CD1c-positive myeloid dendritic cell (primary cell): ENCODE data around the gene GPR183.
"Not testable (repeated sequence)": the region's sequence is repeated elsewhere in the genome, so short reads cannot be mapped to it uniquely, and the experiment has no call there.

ENCODE experiments used
- DNase-seq: peaks from one replicate; pipeline ENCODE4 v3.0.0-alpha.2; 2016; ENCODE audit errors: extremely low spot score

Gene GPR183

GRCh38 chr13:99269627-99270241 lies 37.5 kb downstream of the GPR183 start:
- DNase-seq: peak; percentile 82

- DNase-seq: no peak
Observed at GRCh38 chr13:99268822-99269221, 38.4 kb downstream of the GPR183 start.

GRCh38 chr13:99267927-99268326 lies 39.3 kb downstream of the GPR183 start:
- no peak for DNase-seq

GRCh38 chr13:99266827-99267226 lies 40.4 kb downstream of the GPR183 start:
- DNase-seq: no peak

DNA sequence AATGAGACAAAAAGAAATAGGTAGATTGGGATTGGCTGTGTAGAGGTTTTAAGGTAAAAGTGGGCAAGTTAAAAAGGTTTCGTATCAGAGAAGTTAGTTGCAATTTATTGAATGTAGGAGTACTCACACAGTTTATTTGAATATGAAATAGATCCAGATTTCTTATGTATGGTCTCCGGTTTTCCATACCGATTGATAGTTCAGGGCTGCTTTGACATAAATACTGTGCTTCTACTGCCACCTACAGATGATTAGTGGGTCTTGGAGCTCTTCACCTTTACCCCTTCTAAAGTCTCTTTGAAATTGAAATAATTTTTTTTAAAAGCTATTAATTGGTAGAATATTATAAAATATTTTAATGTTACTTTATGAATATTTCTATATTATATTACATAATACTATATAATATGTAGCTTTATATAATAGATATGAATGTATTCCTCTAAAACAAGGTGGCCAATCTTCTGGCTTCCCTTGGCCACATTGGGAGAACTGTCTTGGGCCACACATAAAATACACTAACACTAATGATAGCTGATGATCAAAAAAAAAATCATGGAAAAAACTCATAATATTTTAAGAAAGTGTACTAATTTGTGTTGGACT lies 41.3 kb downstream of the GPR183 start:
- peak; percentile 67 for DNase-seq

DNA sequence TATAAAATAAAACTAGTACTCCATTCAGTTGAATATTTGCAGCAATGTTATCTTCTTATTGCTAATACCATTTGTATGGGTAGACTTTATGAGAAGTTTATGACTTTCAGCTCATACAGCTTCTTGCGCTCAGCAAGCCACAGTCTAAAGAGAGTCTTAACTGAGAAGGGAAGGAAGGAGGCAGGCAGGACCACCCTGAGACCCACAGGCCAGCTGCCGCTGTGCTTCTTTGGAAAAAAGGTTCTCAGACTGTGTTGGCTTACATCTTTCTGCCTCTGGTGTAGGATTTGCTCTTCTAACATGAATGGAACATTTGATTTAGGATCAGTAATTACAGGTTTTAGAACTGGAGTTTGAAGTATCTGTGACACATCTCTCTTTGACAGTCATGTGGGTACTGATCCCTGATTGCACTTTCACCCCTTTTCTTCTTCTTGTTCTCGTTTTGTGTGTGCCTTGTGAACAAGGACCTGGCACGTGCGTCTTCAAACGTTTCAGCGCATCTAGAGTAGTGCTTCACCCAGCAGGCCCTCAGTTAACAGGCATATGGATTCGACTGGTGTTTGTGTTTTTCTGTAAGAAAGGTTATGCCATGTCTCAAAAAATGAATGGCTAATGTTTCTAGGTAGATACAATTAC lies 41.9 kb downstream of the GPR183 start:
- DNase-seq: no peak

DNA sequence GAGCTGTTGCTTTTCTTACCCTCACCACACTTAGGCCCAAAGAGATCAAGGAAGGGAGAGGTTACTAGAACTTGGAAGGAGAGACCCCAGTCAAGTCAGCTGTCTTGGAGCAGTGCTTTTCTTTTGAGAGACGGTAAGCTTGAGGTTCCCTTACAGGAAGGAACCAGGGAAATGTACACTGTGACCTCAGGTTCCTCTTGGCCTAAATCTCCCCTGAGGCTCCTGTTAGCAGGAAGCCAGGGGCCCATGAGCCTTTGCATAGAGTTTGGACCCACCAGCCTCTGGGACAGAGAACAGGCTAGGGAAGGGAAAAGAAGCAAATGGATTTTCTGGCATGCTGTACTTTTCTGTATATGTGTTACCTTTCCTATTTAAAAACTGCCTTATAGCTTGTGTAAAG lies 43.1 kb downstream of the GPR183 start:
- DNase-seq: no peak

GRCh38 chr13:99263126-99263785 lies 43.9 kb downstream of the GPR183 start:
- no peak for DNase-seq

DNA sequence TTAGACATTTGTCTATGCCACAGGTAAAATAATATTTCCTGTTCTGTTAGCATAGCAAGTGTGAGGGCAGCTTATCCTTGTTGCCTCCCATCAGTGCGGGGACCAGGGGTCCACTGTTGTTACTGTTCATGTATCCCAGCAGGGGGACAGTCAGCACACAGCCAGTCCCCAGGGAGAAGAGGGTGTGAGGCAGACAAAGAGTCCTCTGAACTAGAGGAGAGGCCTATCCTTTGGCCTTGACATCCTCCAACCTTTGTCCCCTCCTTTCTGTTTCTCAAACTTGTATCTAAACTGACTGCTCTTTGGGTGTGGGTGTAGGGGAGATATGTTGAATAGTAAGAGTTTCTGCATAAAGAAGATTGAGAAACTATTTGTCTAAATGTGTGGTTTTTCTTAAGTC lies 46.1 kb downstream of the GPR183 start:
- no peak for DNase-seq

DNA sequence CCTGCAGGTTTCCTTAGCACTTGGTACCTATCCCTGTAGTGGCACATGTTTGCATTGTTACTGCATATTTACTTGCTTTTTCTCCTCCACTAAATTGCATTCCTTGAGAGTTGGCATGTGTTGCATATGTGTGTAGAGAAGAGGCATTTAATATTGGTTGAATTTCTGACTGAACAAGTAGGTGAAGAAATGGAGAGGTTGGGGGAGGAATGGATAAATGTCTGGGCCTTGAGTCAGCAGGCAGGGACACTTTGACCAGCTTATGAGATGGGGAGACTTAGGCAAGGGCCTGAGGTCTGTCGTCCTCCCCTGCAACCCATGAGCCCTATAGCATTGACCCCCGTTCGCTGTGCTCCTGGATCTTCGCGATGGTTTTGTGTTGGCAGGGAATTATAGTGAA lies 47.0 kb downstream of the GPR183 start:
- DNase-seq: no peak

DNA sequence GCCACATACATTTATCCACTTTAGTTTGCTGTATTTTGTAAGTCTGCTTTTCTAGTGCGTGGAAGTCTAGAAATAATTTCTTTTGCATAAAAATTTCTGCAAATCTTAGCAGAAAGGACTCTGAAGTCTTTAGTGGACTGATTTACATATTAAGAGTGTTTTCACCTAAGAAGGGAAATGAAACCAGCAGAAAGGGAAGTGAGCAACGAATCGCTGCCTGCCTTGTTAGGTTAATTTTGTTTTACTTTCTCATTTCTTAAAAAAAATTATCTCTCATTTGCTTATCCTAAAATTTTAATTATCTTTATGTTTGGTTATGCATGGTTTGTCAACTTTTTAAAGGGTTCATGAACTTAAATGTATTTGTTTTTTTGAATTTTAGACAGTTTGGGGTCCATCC lies 48.3 kb downstream of the GPR183 start:
- DNase-seq: peak; percentile 80

DNA sequence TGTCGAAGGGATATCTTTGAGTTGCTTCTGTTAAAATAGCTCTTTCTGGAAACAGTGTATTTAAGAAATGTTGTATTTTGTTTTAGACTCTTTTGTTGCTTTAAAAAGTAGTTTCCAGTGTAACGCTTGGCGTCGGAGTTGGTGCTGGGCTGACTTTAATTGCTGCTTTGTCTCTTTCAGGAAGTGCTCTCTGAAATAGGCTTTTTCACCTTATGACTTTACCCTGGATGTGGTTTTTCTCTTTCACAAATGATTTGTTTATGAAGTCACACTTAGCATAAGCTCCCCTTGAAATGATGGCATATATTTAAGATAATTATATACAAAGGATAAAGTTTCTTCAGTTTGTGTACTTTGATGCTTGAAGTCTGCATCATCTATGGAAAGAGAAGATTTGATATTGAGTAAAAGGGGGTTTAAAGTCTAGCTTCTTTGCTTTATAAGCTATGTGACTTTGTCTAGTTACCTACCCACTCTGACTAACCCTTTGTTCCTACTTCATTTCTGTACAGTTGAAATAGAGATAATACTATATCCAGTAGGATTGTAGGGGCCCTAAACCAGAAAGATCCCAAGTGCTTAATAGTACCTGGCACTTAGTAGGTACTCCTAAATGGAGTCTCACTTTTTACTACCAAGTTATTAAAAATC lies 48.9 kb downstream of the GPR183 start, which contains the start of gene GPR18:
GPR18 (minus strand) TSS at position 170 of the 651 bp plus-strand sequence. CDS start 2,507 bp downstream, outside the sequence.
- peak; percentile 81 for DNase-seq

- no peak for DNase-seq
Observed at GRCh38 chr13:99257291-99257690, 49.9 kb downstream of the GPR183 start.

DNA sequence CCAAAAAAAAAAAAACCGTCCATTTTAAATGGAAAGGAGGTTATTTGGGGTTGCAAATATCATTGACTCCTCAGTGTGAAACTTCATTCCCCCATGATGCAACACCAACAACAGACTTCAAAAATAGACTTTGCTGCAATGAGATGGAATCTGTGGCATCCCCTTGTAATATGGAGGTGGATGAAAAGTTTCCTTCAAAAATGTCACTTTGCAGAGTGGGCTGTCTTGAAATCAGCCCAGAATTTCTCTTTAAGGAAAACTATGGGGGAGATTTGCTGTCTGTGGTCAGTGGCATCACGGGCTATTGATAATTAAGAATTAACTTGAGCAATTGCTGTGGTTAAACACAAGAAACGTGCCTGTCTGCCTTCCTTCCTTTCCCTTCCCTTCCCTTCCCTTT lies 50.5 kb downstream of the GPR183 start:
- DNase-seq: peak; percentile 21

DNA sequence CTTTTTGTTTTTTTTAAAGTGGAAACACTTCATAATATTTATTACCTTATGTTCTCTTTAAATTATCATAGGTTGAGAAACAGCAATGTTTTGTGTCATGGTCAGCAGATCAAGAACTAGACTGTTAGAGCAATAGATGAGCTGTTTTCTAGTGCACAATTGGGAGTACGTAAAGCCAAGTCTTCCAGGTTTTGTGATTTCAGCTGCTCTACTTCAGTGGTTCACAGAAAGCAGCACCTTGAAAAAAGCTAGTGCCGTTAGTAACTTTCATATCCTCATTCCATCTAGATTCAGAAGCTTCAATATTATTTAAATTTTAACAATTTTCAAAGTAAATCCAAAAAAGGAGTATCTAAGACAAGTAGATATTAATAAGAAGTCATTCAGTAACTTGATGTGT lies 50.9 kb downstream of the GPR183 start:
- DNase-seq: no peak

DNA sequence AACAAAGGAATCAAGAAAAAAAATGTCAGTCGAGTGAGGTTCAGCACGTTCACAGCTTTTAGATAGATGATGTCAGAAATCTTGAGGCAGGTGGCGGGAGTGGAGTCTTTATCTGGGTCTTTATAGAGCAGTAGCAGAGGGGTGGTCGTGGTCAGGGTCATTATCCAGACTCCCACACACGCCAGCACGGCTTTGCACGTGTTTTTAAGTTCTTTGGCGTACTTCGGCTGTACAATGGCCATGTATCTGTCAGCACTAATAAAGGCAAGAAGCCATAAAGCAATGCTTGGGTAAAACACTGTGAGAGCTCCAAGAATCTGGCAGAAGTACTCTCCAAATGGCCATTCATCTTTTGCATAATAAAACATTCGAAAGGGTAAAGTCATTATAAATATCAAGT lies 51.9 kb downstream of the GPR183 start:
- no peak for DNase-seq

DNA sequence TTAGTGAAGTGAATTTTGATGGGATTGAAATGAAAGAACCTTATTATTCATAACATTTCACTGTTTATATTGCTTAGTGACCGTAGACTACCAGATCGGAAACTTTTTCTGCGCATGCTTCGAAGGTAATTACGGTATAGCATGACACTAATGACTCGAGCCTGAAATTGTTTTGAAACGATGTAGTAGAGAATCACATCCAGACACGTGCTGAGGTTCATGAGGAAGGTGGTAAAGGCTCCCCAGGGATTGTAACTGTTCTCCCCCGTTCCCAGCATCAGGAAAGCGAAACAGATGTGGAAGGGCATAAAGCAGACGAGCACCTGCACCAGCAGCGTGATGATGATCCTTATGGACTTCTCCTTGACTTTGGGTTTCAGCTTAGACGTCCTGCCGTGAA lies 52.4 kb downstream of the GPR183 start:
- DNase-seq: no peak

GRCh38 chr13:99251921-99252320 lies 55.3 kb downstream of the GPR183 start:
- DNase-seq: peak; percentile 30

GRCh38 chr13:99250982-99251825 lies 56.0 kb downstream of the GPR183 start:
- DNase-seq: no peak

DNA sequence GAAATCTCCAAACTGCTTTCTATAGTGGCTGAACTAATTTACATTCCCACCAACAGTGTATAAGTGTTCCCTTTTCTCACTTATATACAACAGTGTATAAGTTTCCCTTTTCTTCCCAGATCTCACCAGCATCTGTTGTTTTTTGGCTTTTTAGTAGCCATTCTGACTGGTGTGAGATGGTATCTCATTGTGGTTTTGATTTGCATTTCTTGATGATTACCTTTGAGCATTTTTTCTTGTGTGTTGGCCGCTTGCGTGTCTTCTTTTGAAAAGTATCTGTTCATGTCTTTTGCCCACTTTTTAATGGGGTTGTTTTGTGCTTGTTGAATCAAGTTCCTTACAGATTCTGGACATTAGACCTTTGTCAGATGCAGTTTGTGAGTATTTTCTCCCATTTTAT lies 57.6 kb downstream of the GPR183 start:
- DNase-seq: not testable (repeated sequence)

GRCh38 chr13:99249178-99249577 lies 58.0 kb downstream of the GPR183 start:
- DNase-seq: not testable (repeated sequence)
